ENCODE results near the gene KCMF1.

DNA sequence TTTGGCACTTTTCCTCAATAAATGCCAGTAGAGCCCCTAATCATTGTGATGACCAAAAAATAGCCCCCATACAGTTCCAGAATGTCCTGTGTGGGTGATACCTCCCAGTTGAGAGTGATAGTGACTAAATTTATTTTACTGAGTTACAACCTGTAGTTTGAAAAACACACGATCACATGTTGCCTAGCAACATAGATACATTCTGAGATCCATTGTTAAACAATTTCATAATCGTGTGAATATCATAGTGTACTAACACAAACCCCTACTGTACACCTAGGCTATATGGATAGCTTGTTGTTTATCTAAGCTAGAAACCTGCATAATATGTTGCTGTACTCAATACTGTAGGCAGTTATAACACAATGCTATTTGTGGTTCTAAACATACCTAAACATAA, 30.6 kb downstream of the KCMF1 start:
- no peak for TF ChIP-seq EZH2phosphoT487 (IDR thresholded peaks at IDR 0.05; ENCODE audit: borderline replicate concordance, low read length)
- TF ChIP-seq, protein P1, sequence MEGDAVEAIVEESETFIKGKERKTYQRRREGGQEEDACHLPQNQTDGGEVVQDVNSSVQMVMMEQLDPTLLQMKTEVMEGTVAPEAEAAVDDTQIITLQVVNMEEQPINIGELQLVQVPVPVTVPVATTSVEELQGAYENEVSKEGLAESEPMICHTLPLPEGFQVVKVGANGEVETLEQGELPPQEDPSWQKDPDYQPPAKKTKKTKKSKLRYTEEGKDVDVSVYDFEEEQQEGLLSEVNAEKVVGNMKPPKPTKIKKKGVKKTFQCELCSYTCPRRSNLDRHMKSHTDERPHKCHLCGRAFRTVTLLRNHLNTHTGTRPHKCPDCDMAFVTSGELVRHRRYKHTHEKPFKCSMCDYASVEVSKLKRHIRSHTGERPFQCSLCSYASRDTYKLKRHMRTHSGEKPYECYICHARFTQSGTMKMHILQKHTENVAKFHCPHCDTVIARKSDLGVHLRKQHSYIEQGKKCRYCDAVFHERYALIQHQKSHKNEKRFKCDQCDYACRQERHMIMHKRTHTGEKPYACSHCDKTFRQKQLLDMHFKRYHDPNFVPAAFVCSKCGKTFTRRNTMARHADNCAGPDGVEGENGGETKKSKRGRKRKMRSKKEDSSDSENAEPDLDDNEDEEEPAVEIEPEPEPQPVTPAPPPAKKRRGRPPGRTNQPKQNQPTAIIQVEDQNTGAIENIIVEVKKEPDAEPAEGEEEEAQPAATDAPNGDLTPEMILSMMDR (IDR thresholded peaks at IDR 0.05; ENCODE audit: low read depth, low read length, poor library complexity, severe bottlenecking) = no peak
